HEK293 (cell line): ENCODE measurements around the gene GPR179.

ENCODE experiments used
- CTCF ChIA-PET: fragments of 350-600 bp; formaldehyde crosslinking; extraction: SDS; loops from one replicate; lab custom pipeline; 2021; ENCODE audit warnings: antibody characterized with exemption; lab: Yijun Ruan, JAX
- POLR2A ChIA-PET: fragments of 300-600 bp; formaldehyde crosslinking; extraction: SDS; loops from one replicate; lab custom pipeline; 2020; ENCODE audit warnings: antibody characterized with exemption, inconsistent platforms; lab: Yijun Ruan, JAX
- H3K27ac ChIP-seq: fragments of 200-500 bp; sonication (Bioruptor generic); 2 replicates; pipeline ENCODE4 v1.5.1; 2014; ENCODE audit warnings: low read depth, low read length, control low read depth, inconsistent platforms; ENCODE audit errors: extremely low read depth
- H3K36me3 ChIP-seq, 2 experiments: fragments of 200-500 bp in 1 of 2; sonication (Bioruptor generic) in 1 of 2; 1 replicate in 1 of 2; 2 replicates in 1 of 2; pipeline ENCODE4 v1.5.1; 2014 to 2017; ENCODE audit warnings: inconsistent platforms in 2 of 2, low read length in 2 of 2; ENCODE audit not compliant: control insufficient read depth in 2 of 2, insufficient read depth in 1 of 2
- H3K4me1 ChIP-seq: fragments of 200-500 bp; sonication (Bioruptor generic); 2 replicates; pipeline ENCODE4 v1.5.1; 2014; ENCODE audit warnings: mild to moderate bottlenecking, low read length, inconsistent platforms; ENCODE audit not compliant: control insufficient read depth, insufficient read depth
- H3K4me3 ChIP-seq: 2 replicates; pipeline ENCODE4 v1.5.1; 2011; ENCODE audit warnings: low read depth, mild to moderate bottlenecking, control low read depth, low read length, moderate library complexity
- H3K9me3 ChIP-seq: fragments of 200-500 bp; sonication (Bioruptor generic); 2 replicates; pipeline ENCODE4 v1.5.1; 2014; ENCODE audit warnings: low read depth, low read length, inconsistent platforms; ENCODE audit not compliant: control insufficient read depth, insufficient read depth
- BCL11B ChIP-seq: fragments of 450-650 bp; formaldehyde crosslinking; IDR thresholded peaks from 2 replicates; pipeline ENCODE4 v1.5.1; 2016; ENCODE audit warnings: low read depth, missing biosample characterization, missing genetic modification characterization
- BCL6B ChIP-seq: fragments of 450-650 bp; formaldehyde crosslinking; IDR thresholded peaks from 2 replicates; pipeline ENCODE4 v1.5.1; 2017; ENCODE audit warnings: missing biosample characterization, missing genetic modification characterization
- INSM2 ChIP-seq: fragments of 450-650 bp; formaldehyde crosslinking; IDR thresholded peaks from 2 replicates; pipeline ENCODE4 v1.5.1; 2016; ENCODE audit warnings: missing biosample characterization, missing genetic modification characterization
- KLF8 ChIP-seq: fragments of 450-650 bp; formaldehyde crosslinking; IDR thresholded peaks from 2 replicates; pipeline ENCODE4 v1.5.1; 2016; ENCODE audit warnings: missing biosample characterization, missing genetic modification characterization
- PRDM6 ChIP-seq: fragments of 450-650 bp; formaldehyde crosslinking; IDR thresholded peaks from 2 replicates; pipeline ENCODE4 v1.5.1; 2017; ENCODE audit warnings: missing biosample characterization, missing genetic modification characterization
- TCF7L2 ChIP-seq: IDR thresholded peaks from 2 replicates; pipeline ENCODE4 v1.6.1; 2011; ENCODE audit warnings: low read depth, mild to moderate bottlenecking, inconsistent platforms, low read length, moderate library complexity, borderline replicate concordance
- ZBTB48 ChIP-seq: fragments of 450-650 bp; formaldehyde crosslinking; IDR thresholded peaks from 2 replicates; pipeline ENCODE4 v1.5.1; 2016; ENCODE audit warnings: missing biosample characterization, missing genetic modification characterization
- ZFHX2 ChIP-seq: fragments of 450-650 bp; formaldehyde crosslinking; conservative IDR thresholded peaks from 2 replicates; pipeline ENCODE4 v1.5.1; 2016; ENCODE audit warnings: missing biosample characterization, missing genetic modification characterization
- ZNF114 ChIP-seq: fragments of 450-650 bp; formaldehyde crosslinking; IDR thresholded peaks from 2 replicates; pipeline ENCODE4 v1.5.0; 2017; ENCODE audit warnings: missing biosample characterization, missing genetic modification characterization
- ZNF202 ChIP-seq: fragments of 450-650 bp; formaldehyde crosslinking; IDR thresholded peaks from 2 replicates; pipeline ENCODE4 v1.5.1; 2016; ENCODE audit warnings: missing biosample characterization, missing genetic modification characterization, borderline replicate concordance
- ZNF239 ChIP-seq: fragments of 450-650 bp; formaldehyde crosslinking; IDR thresholded peaks from 2 replicates; pipeline ENCODE4 v1.5.1; 2016; ENCODE audit warnings: missing biosample characterization, missing genetic modification characterization
- ZNF335 ChIP-seq: fragments of 450-650 bp; formaldehyde crosslinking; conservative IDR thresholded peaks from 2 replicates; pipeline ENCODE4 v1.5.1; 2016; ENCODE audit warnings: missing biosample characterization, missing genetic modification characterization
- ZNF394 ChIP-seq: fragments of 450-650 bp; formaldehyde crosslinking; IDR thresholded peaks from 2 replicates; pipeline ENCODE4 v1.5.1; 2016; ENCODE audit warnings: missing biosample characterization, missing genetic modification characterization, mild to moderate bottlenecking, moderate library complexity, borderline replicate concordance
- ZNF416 ChIP-seq: fragments of 450-650 bp; formaldehyde crosslinking; IDR thresholded peaks from 2 replicates; pipeline ENCODE4 v1.5.1; 2016; ENCODE audit warnings: missing biosample characterization, missing genetic modification characterization
- ZNF600 ChIP-seq: fragments of 450-650 bp; formaldehyde crosslinking; IDR thresholded peaks from 2 replicates; pipeline ENCODE4 v1.5.1; 2016; ENCODE audit warnings: missing biosample characterization, missing genetic modification characterization
- ZNF664 ChIP-seq: fragments of 450-650 bp; formaldehyde crosslinking; IDR thresholded peaks from 2 replicates; pipeline ENCODE4 v1.5.1; 2016; ENCODE audit warnings: missing biosample characterization, missing genetic modification characterization
- ZNF785 ChIP-seq: fragments of 450-650 bp; formaldehyde crosslinking; IDR thresholded peaks from 2 replicates; pipeline ENCODE4 v1.5.1; 2016; ENCODE audit warnings: missing biosample characterization, missing genetic modification characterization
- ZNF792 ChIP-seq: fragments of 450-650 bp; formaldehyde crosslinking; IDR thresholded peaks from 2 replicates; pipeline ENCODE4 v1.5.1; 2016; ENCODE audit warnings: missing biosample characterization, missing genetic modification characterization
- ZSCAN16 ChIP-seq: fragments of 450-650 bp; formaldehyde crosslinking; IDR thresholded peaks from 2 replicates; pipeline ENCODE4 v1.5.1; 2016; ENCODE audit warnings: missing biosample characterization, missing genetic modification characterization

GPR179 gene

GRCh38 chr17:38361694-38362465 is 18.1 kb upstream of the GPR179 start:
- no peaks in the 10 kb centered on the region for H3K9me3 ChIP-seq
- TF ChIP-seq ZFHX2 (0 out of 2 replicates have a peak, but pooled peaks have one; percentile 26), ZNF394 (tag by site-specific recombination) (no peak), ZNF792 (tag by site-specific recombination) (no peak), ZBTB48 (tag by site-specific recombination) (no peak), INSM2 (no peak), ZNF239 (no peak), ZNF202 (tag by site-specific recombination) (no peak), KLF8 (tag by site-specific recombination) (no peak)
- no peak overlapping the region for H3K27ac ChIP-seq
- peaks cover 18 to 61% of the 10 kb centered on the region in 2 experiments for H3K36me3 ChIP-seq
- ChIA-PET CTCF (interaction anchor here (0.6 to 7.5 kb wide), 3 partner anchors 13 to 50 kb away, joined by 3 to 62 read pairs (median 5); no protein-coding TSS in a partner anchor), POLR2A (interaction anchor here (1.3 kb wide), 1 partner anchor 24 kb away, joined by 4 read pairs; no protein-coding TSS in a partner anchor)
- no peak overlapping the region for H3K4me3 ChIP-seq
- peaks cover 18% of the 10 kb centered on the region for H3K4me1 ChIP-seq

- Histone ChIP-seq H3K4me3 (no peak overlapping the region), H3K27ac (no peak overlapping the region), H3K4me1 (peaks cover 21% of the 10 kb centered on the region), H3K36me3 (peaks cover 3 to 31% of the 10 kb centered on the region in 2 experiments; a peak in 2 of 3 replicates), H3K9me3 (no peaks in the 10 kb centered on the region)
- CTCF ChIA-PET = interaction anchor here (0.6 to 7.5 kb wide), 7 partner anchors 10 to 756 kb away, joined by 3 to 62 read pairs (median 3); no protein-coding TSS in a partner anchor
- TF ChIP-seq ZNF664 = 0 out of 2 replicates have a peak, but pooled peaks have one; percentile 86
- no peak for TF ChIP-seq ZSCAN16 (tag by site-specific recombination)
- POLR2A ChIA-PET = interaction anchor here (0.5 to 0.6 kb wide), 2 partner anchors 12 to 510 kb away, joined by 3 read pairs; no protein-coding TSS in a partner anchor
These were observed 15.1 kb upstream of the GPR179 start for GRCh38 chr17:38358586-38359513.

- TF ChIP-seq BCL6B = peak; percentile 64; the same call in 1 of the 2 replicates
- no peak for TF ChIP-seq ZNF335
- TF ChIP-seq ZNF416 (tag by site-specific recombination) = no peak
- TF ChIP-seq TCF7L2 = no peak
- peak; percentile 29; the same call in 1 of the 2 replicates for TF ChIP-seq PRDM6 (tag by site-specific recombination)
- TF ChIP-seq ZNF785 (tag by site-specific recombination) = no peak
- no peak for TF ChIP-seq BCL11B (tag by site-specific recombination)
- no peak for TF ChIP-seq ZNF114 (tag by site-specific recombination)
- TF ChIP-seq ZNF600 = peak; percentile 26; the same call in 1 of the 2 replicates
- Histone ChIP-seq H3K4me3 (no peak overlapping the region), H3K36me3 (peaks cover 3 to 19% of the 10 kb centered on the region in 2 experiments; a peak in 2 of 3 replicates), H3K4me1 (peaks cover 24% of the 10 kb centered on the region), H3K27ac (no peak overlapping the region), H3K9me3 (no peaks in the 10 kb centered on the region)
- ChIA-PET POLR2A (no interaction called here), CTCF (interaction anchor here (7.5 kb wide), 1 partner anchor 8 kb away, joined by 62 read pairs; no protein-coding TSS in a partner anchor)
These were observed 13.8 kb upstream of the GPR179 start for GRCh38 chr17:38357486-38358123.
